ENCODE data around the gene GRM4.
"Not testable (repeated sequence)": the region's sequence is repeated elsewhere in the genome, so short reads cannot be mapped to it uniquely, and the experiment has no call there.

Gene GRM4

GRCh38 chr6:34016573-34016972 is 129.3 kb downstream of the GRM4 start:
- not testable (repeated sequence) for DNase-seq; H3K27me3 ChIP-seq (replicated peaks; ENCODE audit: control insufficient read depth, insufficient read depth, low read length, poor library complexity, severe bottlenecking); H3K27ac ChIP-seq (ENCODE audit: insufficient read depth, low read length, poor library complexity, severe bottlenecking); H3K4me3 ChIP-seq (ENCODE audit: insufficient read depth, low read depth, low read length, poor library complexity, severe bottlenecking); H3K36me3 ChIP-seq (ENCODE audit: control insufficient read depth, insufficient read depth, low read length); H3K9me3 ChIP-seq (ENCODE audit: control insufficient read depth, low read length); H3K4me1 ChIP-seq (ENCODE audit: control insufficient read depth, insufficient read depth, low read length, poor library complexity, severe bottlenecking)

DNA sequence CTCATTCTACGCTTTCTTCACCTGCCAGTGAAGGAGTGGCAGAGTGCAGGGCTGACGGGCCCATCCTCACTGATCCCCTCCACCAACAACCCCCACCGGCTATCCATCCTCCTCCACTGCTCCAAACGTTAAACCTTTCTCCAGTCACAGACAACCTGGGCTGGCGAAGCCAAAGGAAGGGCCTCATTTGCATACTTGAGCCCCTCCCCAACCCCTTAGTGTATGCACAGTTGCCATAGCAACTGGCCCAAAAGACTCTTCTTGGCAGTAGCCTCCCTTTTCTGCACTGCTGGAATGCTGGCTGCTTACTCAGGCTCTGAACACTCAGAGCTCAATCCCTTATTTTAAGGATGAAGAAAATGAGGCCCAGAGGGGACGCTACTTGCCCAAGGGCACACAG is 130.3 kb downstream of the GRM4 start:
- Histone ChIP-seq H3K27me3 (replicated peaks; ENCODE audit: control insufficient read depth, insufficient read depth, low read length, poor library complexity, severe bottlenecking) (no peaks in the 10 kb centered on the region), H3K4me1 (ENCODE audit: control insufficient read depth, insufficient read depth, low read length, poor library complexity, severe bottlenecking) (no peaks in the 10 kb centered on the region)
- no peak for DNase-seq

DNA sequence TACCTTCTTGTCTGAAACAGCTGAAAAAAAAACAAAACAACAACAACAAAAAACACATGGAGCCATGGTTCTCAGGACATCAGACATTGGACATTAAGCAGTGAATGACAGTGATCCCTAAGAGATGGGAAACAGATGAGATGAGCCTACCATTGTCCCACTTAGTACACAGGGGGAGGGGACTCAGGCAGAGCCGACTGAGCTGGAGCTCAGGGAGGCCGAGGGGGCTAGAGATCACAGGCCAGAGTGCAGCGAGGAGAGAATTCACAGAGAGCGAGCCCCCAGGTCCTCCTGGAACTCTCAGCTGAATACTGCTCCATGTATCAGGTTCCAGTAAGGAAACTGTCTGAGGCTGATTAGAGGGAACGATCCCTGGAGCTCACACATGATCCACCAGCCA is 134.6 kb downstream of the GRM4 start:
- DNase-seq, result no peak
- H3K9me3 ChIP-seq (ENCODE audit: control insufficient read depth, low read length), result no peaks in the 10 kb centered on the region
- no peak overlapping the region for H3K4me3 ChIP-seq (ENCODE audit: insufficient read depth, low read depth, low read length, poor library complexity, severe bottlenecking)
- H3K27me3 ChIP-seq (replicated peaks; ENCODE audit: control insufficient read depth, insufficient read depth, low read length, poor library complexity, severe bottlenecking), result no peaks in the 10 kb centered on the region
- no peaks in the 10 kb centered on the region for H3K4me1 ChIP-seq (ENCODE audit: control insufficient read depth, insufficient read depth, low read length, poor library complexity, severe bottlenecking)
- H3K36me3 ChIP-seq (ENCODE audit: control insufficient read depth, insufficient read depth, low read length), result no peaks in the 10 kb centered on the region
- no peak overlapping the region for H3K27ac ChIP-seq (ENCODE audit: insufficient read depth, low read length, poor library complexity, severe bottlenecking)

More for the DNA sequence above, 130.3 kb downstream of the GRM4 start:
- Histone ChIP-seq H3K36me3 (ENCODE audit: control insufficient read depth, insufficient read depth, low read length) (no peaks in the 10 kb centered on the region), H3K4me3 (ENCODE audit: insufficient read depth, low read depth, low read length, poor library complexity, severe bottlenecking) (no peak overlapping the region), H3K9me3 (ENCODE audit: control insufficient read depth, low read length) (no peaks in the 10 kb centered on the region), H3K27ac (ENCODE audit: insufficient read depth, low read length, poor library complexity, severe bottlenecking) (no peak overlapping the region)

DNA sequence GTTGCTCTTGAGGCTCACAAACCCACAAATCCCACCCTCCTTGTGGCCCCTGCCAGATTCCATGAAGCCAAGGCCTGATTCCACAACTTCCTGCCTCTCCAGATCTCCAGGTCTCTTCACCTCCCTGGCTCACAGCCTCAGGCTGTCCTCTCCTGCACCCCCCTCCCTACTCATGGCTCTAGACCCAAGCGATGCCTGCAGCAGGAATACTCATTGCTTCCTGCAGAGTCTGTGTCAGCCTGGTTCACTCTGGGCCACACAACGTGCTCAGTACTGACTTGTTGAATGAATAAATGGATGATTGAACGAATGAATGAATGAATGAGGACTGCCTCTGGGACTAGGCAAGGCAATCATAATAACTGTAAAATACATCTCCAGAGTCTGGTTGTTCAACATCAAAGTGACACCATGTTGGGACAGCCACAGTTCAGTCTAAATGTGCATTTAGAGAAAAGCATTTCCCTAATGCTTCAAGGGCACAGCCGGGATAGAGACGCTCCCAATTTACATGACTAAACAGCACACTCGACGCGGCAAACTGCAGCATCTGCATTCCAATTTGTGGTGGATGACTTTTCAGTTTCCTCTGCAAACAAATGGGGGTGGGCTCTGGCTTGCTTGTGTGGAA is 139.9 kb downstream of the GRM4 start:
- no peaks in the 10 kb centered on the region for H3K27me3 ChIP-seq (replicated peaks; ENCODE audit: control insufficient read depth, insufficient read depth, low read length, poor library complexity, severe bottlenecking)
- no peaks in the 10 kb centered on the region for H3K4me1 ChIP-seq (ENCODE audit: control insufficient read depth, insufficient read depth, low read length, poor library complexity, severe bottlenecking)
- no peaks in the 10 kb centered on the region for H3K36me3 ChIP-seq (ENCODE audit: control insufficient read depth, insufficient read depth, low read length)
- no peak overlapping the region for H3K27ac ChIP-seq (ENCODE audit: insufficient read depth, low read length, poor library complexity, severe bottlenecking)
- H3K9me3 ChIP-seq (ENCODE audit: control insufficient read depth, low read length), result no peaks in the 10 kb centered on the region
- no peak overlapping the region for H3K4me3 ChIP-seq (ENCODE audit: insufficient read depth, low read depth, low read length, poor library complexity, severe bottlenecking)
- DNase-seq, result no peak

DNA sequence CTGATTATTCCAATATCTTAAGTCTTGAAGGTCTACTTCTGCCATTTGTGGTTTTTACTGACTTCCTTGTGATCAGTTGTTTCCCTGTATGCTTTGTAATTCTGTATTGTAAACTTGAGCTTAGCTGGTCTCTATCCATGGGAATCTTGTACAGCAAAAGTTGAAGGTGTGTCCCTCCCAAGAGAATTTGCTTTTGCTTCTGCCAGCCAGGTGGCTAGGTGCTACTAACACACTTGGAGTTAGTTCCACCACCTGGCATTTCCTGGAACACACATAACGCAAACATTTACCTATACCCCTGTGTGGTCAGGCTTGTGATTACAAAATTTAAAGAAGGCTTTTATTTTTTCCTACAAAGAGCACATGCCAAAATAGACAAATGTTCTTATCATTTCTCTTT is 141.2 kb downstream of the GRM4 start:
- Histone ChIP-seq H3K4me1 (ENCODE audit: control insufficient read depth, insufficient read depth, low read length, poor library complexity, severe bottlenecking) (no peaks in the 10 kb centered on the region), H3K27ac (ENCODE audit: insufficient read depth, low read length, poor library complexity, severe bottlenecking) (no peak overlapping the region), H3K36me3 (ENCODE audit: control insufficient read depth, insufficient read depth, low read length) (no peaks in the 10 kb centered on the region), H3K9me3 (ENCODE audit: control insufficient read depth, low read length) (no peaks in the 10 kb centered on the region), H3K4me3 (ENCODE audit: insufficient read depth, low read depth, low read length, poor library complexity, severe bottlenecking) (no peak overlapping the region), H3K27me3 (replicated peaks; ENCODE audit: control insufficient read depth, insufficient read depth, low read length, poor library complexity, severe bottlenecking) (no peaks in the 10 kb centered on the region)
- DNase-seq, result no peak

DNA sequence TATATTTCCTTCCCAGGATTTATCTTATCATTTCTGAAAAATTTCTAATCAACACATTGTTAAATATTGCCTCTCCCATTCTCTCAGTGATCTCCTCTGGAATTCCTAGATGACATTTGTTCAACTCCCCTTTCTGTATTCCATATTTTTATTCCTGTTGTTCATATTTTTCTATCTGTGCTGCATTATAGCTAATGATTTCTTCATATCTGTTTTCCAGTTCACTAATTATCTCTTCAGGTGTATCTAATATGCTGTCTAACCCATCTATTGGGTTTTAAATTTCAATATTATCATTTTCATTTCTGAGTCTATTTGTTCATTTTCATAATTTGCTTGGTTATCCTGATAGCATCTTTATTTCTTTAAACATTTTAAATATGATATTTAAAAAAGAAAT is 141.9 kb downstream of the GRM4 start:
- no peak for DNase-seq
- no peaks in the 10 kb centered on the region for H3K27me3 ChIP-seq (replicated peaks; ENCODE audit: control insufficient read depth, insufficient read depth, low read length, poor library complexity, severe bottlenecking)

GRCh38 chr6:34001706-34002621 is 143.9 kb downstream of the GRM4 start:
- no peaks in the 10 kb centered on the region for H3K36me3 ChIP-seq (ENCODE audit: control insufficient read depth, insufficient read depth, low read length)
- H3K9me3 ChIP-seq (ENCODE audit: control insufficient read depth, low read length), result no peaks in the 10 kb centered on the region
- no peaks in the 10 kb centered on the region for H3K4me1 ChIP-seq (ENCODE audit: control insufficient read depth, insufficient read depth, low read length, poor library complexity, severe bottlenecking)
- H3K4me3 ChIP-seq (ENCODE audit: insufficient read depth, low read depth, low read length, poor library complexity, severe bottlenecking), result no peak overlapping the region
- DNase-seq, result no peak
- no peaks in the 10 kb centered on the region for H3K27me3 ChIP-seq (replicated peaks; ENCODE audit: control insufficient read depth, insufficient read depth, low read length, poor library complexity, severe bottlenecking)
- H3K27ac ChIP-seq (ENCODE audit: insufficient read depth, low read length, poor library complexity, severe bottlenecking), result no peak overlapping the region

More for the DNA sequence above, 141.9 kb downstream of the GRM4 start:
- H3K9me3 ChIP-seq (ENCODE audit: control insufficient read depth, low read length), result no peaks in the 10 kb centered on the region
- H3K36me3 ChIP-seq (ENCODE audit: control insufficient read depth, insufficient read depth, low read length), result no peaks in the 10 kb centered on the region
- H3K4me1 ChIP-seq (ENCODE audit: control insufficient read depth, insufficient read depth, low read length, poor library complexity, severe bottlenecking), result no peaks in the 10 kb centered on the region
- H3K4me3 ChIP-seq (ENCODE audit: insufficient read depth, low read depth, low read length, poor library complexity, severe bottlenecking), result no peak overlapping the region
- H3K27ac ChIP-seq (ENCODE audit: insufficient read depth, low read length, poor library complexity, severe bottlenecking), result no peak overlapping the region

GRCh38 chr6:34000281-34000680 is 145.6 kb downstream of the GRM4 start:
- DNase-seq, result no peak
- H3K36me3 ChIP-seq (ENCODE audit: control insufficient read depth, insufficient read depth, low read length), result no peaks in the 10 kb centered on the region
- no peaks in the 10 kb centered on the region for H3K27me3 ChIP-seq (replicated peaks; ENCODE audit: control insufficient read depth, insufficient read depth, low read length, poor library complexity, severe bottlenecking)
- H3K9me3 ChIP-seq (ENCODE audit: control insufficient read depth, low read length), result no peaks in the 10 kb centered on the region
- H3K4me3 ChIP-seq (ENCODE audit: insufficient read depth, low read depth, low read length, poor library complexity, severe bottlenecking), result no peak overlapping the region
- H3K4me1 ChIP-seq (ENCODE audit: control insufficient read depth, insufficient read depth, low read length, poor library complexity, severe bottlenecking), result no peaks in the 10 kb centered on the region
- no peak overlapping the region for H3K27ac ChIP-seq (ENCODE audit: insufficient read depth, low read length, poor library complexity, severe bottlenecking)

GRCh38 chr6:33999567-33999966 is 146.3 kb downstream of the GRM4 start:
- H3K4me3 ChIP-seq (ENCODE audit: insufficient read depth, low read depth, low read length, poor library complexity, severe bottlenecking), result no peak overlapping the region
- no peaks in the 10 kb centered on the region for H3K9me3 ChIP-seq (ENCODE audit: control insufficient read depth, low read length)
- H3K27me3 ChIP-seq (replicated peaks; ENCODE audit: control insufficient read depth, insufficient read depth, low read length, poor library complexity, severe bottlenecking), result no peaks in the 10 kb centered on the region
- no peak overlapping the region for H3K27ac ChIP-seq (ENCODE audit: insufficient read depth, low read length, poor library complexity, severe bottlenecking)
- DNase-seq, result no peak
- no peaks in the 10 kb centered on the region for H3K36me3 ChIP-seq (ENCODE audit: control insufficient read depth, insufficient read depth, low read length)
- no peaks in the 10 kb centered on the region for H3K4me1 ChIP-seq (ENCODE audit: control insufficient read depth, insufficient read depth, low read length, poor library complexity, severe bottlenecking)

DNA sequence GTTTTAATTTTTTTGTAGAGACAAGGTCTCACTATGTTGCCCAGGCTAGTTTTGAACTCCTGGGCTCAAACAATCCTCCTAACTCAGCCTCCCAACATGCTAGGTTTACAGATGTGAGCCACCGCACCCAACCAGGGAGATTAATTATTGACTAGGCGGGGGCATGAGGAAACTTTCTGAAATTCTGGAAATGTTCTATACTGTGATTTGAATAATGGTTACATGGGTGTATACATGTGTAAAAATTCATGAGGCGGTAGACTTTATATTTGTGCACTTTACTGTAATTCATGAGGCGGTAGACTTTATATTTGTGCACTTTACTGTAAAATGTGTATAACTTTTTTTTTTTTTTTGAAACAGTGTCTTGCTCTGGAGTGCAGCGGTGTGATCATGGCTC is 147.2 kb downstream of the GRM4 start:
- Histone ChIP-seq H3K27ac (ENCODE audit: insufficient read depth, low read length, poor library complexity, severe bottlenecking) (no peak overlapping the region), H3K4me1 (ENCODE audit: control insufficient read depth, insufficient read depth, low read length, poor library complexity, severe bottlenecking) (no peaks in the 10 kb centered on the region), H3K9me3 (ENCODE audit: control insufficient read depth, low read length) (no peaks in the 10 kb centered on the region), H3K27me3 (replicated peaks; ENCODE audit: control insufficient read depth, insufficient read depth, low read length, poor library complexity, severe bottlenecking) (no peaks in the 10 kb centered on the region), H3K4me3 (ENCODE audit: insufficient read depth, low read depth, low read length, poor library complexity, severe bottlenecking) (no peak overlapping the region), H3K36me3 (ENCODE audit: control insufficient read depth, insufficient read depth, low read length) (no peaks in the 10 kb centered on the region)
- no peak for DNase-seq
